DOHH2 (cell line): ENCODE measurements around the gene SETMAR.

ENCODE experiments used
- EZH2phosphoT487 ChIP-seq: fragments of 200-600 bp; sonication (generic); IDR thresholded peaks from 2 replicates; pipeline ENCODE4 v1.6.1; 2017; ENCODE audit warnings: borderline replicate concordance, mild to moderate bottlenecking, antibody characterized with exemption, low read length, moderate library complexity, mixed read lengths
- TF ChIP-seq, protein P1 (sequence below): fragments of 200-600 bp; sonication (generic); IDR thresholded peaks from one replicate; pipeline ENCODE4 v1.5.1; 2014; ENCODE audit warnings: antibody characterized with exemption, mild to moderate bottlenecking, low read depth, low read length; ENCODE audit not compliant: poor library complexity, severe bottlenecking

DNA sequence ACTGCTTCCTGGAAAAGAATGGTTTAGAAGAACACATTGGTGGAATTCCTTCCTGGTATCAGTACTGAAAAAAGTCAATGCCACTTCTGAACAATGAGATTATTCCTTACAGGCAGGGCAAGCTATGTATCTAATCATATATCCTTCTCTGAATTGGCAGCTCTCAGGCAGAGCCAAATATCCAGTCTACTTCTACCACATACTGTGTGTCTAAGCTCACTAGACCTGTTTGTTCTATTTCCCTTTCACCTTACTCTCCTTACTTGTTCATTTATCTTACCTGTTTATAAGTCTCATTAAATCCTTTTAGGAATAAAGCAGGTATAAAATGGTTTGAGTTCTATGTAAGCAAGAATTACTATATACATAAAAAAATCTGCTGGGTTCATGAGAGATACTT is 8.3 kb downstream of the SETMAR start:
- TF ChIP-seq, protein P1, sequence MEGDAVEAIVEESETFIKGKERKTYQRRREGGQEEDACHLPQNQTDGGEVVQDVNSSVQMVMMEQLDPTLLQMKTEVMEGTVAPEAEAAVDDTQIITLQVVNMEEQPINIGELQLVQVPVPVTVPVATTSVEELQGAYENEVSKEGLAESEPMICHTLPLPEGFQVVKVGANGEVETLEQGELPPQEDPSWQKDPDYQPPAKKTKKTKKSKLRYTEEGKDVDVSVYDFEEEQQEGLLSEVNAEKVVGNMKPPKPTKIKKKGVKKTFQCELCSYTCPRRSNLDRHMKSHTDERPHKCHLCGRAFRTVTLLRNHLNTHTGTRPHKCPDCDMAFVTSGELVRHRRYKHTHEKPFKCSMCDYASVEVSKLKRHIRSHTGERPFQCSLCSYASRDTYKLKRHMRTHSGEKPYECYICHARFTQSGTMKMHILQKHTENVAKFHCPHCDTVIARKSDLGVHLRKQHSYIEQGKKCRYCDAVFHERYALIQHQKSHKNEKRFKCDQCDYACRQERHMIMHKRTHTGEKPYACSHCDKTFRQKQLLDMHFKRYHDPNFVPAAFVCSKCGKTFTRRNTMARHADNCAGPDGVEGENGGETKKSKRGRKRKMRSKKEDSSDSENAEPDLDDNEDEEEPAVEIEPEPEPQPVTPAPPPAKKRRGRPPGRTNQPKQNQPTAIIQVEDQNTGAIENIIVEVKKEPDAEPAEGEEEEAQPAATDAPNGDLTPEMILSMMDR, result no peak
- TF ChIP-seq EZH2phosphoT487, result no peak
